PFSK-1 (cell line): Measurements from ENCODE around the gene ADORA2B.

ENCODE experiments used
- FOXP2 ChIP-seq: optimal IDR thresholded peaks from 2 replicates; pipeline ENCODE3; 2011; ENCODE audit warnings: borderline replicate concordance, control low read depth, inconsistent platforms; ENCODE audit not compliant: insufficient read depth; ENCODE audit errors: extremely low read length, extremely low read depth
- POLR2AphosphoS5 ChIP-seq: IDR thresholded peaks from 2 replicates; pipeline ENCODE4 v1.6.1; 2012; ENCODE audit warnings: low read depth, mild to moderate bottlenecking, control low read depth, low read length, moderate library complexity
- REST ChIP-seq, 2 experiments: IDR thresholded peaks; 2 replicates each; pipeline versions ENCODE4 v1.6.1 to v1.8.0; 2011 to 2012; ENCODE audit warnings: low read depth in 2 of 2, low read length in 2 of 2, control low read depth in 1 of 2, inconsistent platforms in 1 of 2, mild to moderate bottlenecking in 1 of 2, moderate library complexity in 1 of 2; ENCODE audit not compliant: insufficient read depth in 1 of 2
- SIN3A ChIP-seq: IDR thresholded peaks from 2 replicates; pipeline ENCODE4 v1.6.1; 2012; ENCODE audit warnings: mild to moderate bottlenecking, low read length, moderate library complexity, borderline replicate concordance; ENCODE audit not compliant: insufficient read depth
- TAF1 ChIP-seq: IDR thresholded peaks from 2 replicates; pipeline ENCODE4 v1.6.1; 2012; ENCODE audit warnings: low read length, control low read depth, borderline replicate concordance; ENCODE audit not compliant: insufficient read depth

The ADORA2B gene

GRCh38 chr17:16013943-16014407, 69.0 kb downstream of the ADORA2B start:
- TF ChIP-seq TAF1 (no peak), POLR2AphosphoS5 (no peak; the same call in 1 of the 2 replicates), REST (IDR thresholded peaks at IDR 0.05; ENCODE audit: insufficient read depth in 1 of 2, low read depth in 2 of 2, low read length in 2 of 2) (no peak), FOXP2 (no peak), SIN3A (no peak)

GRCh38 chr17:16019347-16019746, 74.4 kb downstream of the ADORA2B start:
- no peak for TF ChIP-seq FOXP2
- no peak for TF ChIP-seq POLR2AphosphoS5
- no peak for TF ChIP-seq REST (IDR thresholded peaks at IDR 0.05; ENCODE audit: insufficient read depth in 1 of 2, low read depth in 2 of 2, low read length in 2 of 2)
- TF ChIP-seq SIN3A = no peak
- no peak for TF ChIP-seq TAF1

GRCh38 chr17:16023881-16024280, 79.0 kb downstream of the ADORA2B start:
- TF ChIP-seq SIN3A = no peak
- no peak for TF ChIP-seq REST (IDR thresholded peaks at IDR 0.05; ENCODE audit: insufficient read depth in 1 of 2, low read depth in 2 of 2, low read length in 2 of 2)
- TF ChIP-seq POLR2AphosphoS5 = no peak
- TF ChIP-seq TAF1 = no peak
- no peak for TF ChIP-seq FOXP2

- TF ChIP-seq REST (IDR thresholded peaks at IDR 0.05; ENCODE audit: insufficient read depth in 1 of 2, low read depth in 2 of 2, low read length in 2 of 2) = no peak
- TF ChIP-seq TAF1 = no peak
- TF ChIP-seq SIN3A = no peak
- TF ChIP-seq FOXP2 = no peak
- no peak for TF ChIP-seq POLR2AphosphoS5
Measured at GRCh38 chr17:16025202-16025601, 80.3 kb downstream of the ADORA2B start.
